GM10266 (cell line): ENCODE measurements around the gene B9D1.

Experiments used
- DNase-seq: peaks from one replicate; pipeline ENCODE4 v3.0.0; 2012; ENCODE audit errors: extremely low spot score
- TF ChIP-seq, protein P1 (sequence below): IDR thresholded peaks from 2 replicates; pipeline ENCODE4 v1.5.1; 2012; ENCODE audit warnings: mild to moderate bottlenecking, low read depth; ENCODE audit not compliant: control insufficient read depth, insufficient read depth; ENCODE audit errors: missing control alignments

B9D1 gene

DNA sequence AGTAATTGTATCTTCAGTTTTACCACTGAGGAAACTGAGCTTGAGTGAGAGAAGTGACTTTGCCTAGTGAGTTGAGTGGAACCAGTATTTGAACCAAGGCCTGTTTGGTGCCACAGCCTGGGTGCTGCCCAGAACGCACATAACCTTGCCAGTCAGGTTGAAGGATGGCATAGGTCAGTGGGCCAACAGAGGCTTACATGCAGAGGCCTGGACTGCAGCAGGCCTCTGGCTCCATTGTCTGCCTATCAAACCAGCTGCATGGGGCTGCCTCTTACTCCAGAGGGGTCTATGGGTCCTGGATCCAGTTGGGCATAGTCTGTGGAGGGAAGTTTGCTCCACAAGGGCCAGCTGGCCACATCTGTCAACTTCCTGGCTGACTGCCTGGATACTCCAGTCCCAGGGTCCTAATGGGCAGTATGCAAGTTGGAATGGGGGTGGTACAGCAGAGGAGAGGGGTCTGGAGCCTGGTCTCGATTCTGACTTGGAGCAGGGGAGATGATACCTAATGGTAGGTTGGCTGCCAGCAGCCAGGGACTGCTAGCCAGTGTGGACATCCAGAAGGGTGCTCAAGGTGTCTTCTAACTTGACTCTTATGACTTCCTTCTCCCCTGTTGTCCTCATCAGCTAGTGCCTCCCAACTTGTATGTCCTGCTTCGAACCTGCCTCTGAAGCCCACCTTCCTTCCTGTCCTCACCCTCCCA lies 37.4 kb upstream of the B9D1 start:
- TF ChIP-seq, protein P1, sequence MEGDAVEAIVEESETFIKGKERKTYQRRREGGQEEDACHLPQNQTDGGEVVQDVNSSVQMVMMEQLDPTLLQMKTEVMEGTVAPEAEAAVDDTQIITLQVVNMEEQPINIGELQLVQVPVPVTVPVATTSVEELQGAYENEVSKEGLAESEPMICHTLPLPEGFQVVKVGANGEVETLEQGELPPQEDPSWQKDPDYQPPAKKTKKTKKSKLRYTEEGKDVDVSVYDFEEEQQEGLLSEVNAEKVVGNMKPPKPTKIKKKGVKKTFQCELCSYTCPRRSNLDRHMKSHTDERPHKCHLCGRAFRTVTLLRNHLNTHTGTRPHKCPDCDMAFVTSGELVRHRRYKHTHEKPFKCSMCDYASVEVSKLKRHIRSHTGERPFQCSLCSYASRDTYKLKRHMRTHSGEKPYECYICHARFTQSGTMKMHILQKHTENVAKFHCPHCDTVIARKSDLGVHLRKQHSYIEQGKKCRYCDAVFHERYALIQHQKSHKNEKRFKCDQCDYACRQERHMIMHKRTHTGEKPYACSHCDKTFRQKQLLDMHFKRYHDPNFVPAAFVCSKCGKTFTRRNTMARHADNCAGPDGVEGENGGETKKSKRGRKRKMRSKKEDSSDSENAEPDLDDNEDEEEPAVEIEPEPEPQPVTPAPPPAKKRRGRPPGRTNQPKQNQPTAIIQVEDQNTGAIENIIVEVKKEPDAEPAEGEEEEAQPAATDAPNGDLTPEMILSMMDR, result no peak
- no peak for DNase-seq

DNA sequence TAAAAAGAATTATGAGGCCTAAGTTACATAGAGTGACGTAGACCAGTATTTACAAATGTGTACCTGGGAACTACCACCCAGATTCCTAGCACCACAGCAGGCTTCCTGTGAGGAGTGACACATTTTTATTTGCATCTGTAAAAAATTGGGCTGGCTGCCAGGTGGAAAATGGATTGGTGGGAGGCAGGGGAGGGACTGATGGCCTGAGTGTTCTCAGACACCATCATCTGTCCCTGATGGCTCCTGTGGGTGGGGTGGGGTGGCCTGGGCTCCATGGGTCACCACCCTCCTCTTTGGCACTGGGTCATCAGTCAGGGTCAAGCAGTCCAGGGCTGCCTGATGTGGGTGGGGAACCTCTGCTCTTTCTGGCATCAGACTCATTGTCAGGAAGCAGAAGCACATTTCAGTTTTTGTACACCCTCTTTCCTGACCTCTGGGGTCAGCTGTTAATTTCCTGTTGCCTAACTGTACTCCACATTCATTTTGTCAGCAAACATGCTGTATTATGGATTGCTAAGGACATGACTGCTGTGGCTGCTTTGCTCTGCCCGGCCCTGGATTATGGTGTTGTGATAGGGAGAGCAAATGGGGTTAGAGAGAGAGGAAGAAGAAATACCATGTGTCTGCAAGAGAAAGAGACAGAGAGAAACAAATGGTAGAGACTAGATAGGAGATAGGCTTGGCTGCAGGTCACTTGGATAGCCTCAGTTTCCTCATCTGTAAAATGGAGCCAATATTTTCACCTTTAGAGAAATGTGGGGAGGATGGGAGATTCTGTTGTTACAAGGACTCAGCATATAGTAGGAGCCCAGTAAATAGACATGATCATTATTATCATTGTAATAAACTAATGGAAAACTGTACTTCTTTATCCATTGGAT lies 36.0 kb upstream of the B9D1 start:
- DNase-seq, result no peak
- TF ChIP-seq, protein P1, result no peak

DNA sequence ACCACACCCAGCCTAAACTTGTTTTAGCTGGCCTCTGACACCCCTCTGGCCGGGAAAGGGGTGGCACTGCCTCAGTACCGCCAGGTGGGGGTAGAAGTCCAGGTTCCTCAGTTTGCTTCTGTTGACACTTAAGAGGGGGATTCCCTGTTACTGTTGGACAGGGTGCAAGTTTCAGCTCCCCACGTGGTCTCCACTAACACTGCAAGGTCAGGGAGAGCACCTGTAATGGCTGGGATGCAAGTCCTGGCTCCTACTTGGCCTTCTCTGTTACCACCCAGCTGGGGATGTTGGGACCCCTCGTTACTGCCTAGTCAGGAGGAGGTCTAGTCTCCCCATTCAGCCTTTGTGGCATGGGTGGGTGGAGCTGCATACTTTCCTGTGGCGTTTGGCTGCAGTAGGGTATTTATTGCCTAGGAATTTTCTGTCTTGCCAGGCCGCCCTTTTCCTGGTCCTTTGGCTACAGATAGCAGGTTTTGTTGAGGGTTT lies 35.1 kb upstream of the B9D1 start:
- DNase-seq, result no peak
- TF ChIP-seq, protein P1, result peak; percentile 48

DNA sequence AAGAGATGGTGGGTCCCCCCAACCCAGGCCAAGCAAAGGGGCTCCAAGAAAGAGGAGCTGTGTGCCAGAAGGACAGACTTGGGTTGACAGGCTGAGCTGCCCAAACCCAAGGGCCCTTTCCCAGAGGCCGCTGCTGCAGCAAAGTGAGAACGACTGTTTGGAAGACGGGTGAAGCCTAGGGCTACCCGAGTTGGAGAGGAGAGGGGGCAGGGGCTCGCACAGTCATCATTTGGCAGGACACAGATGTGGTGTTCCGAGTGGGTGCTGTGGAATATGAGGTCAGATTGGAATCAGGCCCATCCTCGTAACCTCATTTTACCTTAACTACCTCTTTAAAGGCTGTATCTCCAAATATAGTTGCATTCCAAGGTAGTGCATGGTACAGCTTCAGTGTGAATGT lies 29.8 kb upstream of the B9D1 start:
- no peak for DNase-seq
- TF ChIP-seq, protein P1, result no peak

DNA sequence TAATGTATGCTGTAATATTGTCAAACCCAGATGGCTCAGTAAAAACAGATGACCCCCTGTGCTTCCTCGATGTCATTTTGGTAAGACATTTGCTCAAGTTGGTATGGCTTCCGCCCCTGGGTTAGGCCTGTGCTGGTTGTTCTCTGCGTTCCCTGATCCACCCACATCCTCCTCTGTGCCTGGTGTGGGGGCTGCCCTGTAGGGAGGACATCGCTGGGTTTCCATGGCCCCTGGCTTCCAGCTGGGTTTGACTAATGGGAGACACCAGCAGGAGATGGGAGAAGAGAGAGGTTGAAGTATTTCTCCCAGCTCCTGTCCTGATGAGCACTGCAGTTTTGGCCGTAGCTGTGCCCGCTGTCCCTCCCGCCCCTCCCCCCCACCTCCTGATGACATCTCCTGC lies 28.9 kb upstream of the B9D1 start:
- no peak for DNase-seq
- TF ChIP-seq, protein P1, result no peak

DNA sequence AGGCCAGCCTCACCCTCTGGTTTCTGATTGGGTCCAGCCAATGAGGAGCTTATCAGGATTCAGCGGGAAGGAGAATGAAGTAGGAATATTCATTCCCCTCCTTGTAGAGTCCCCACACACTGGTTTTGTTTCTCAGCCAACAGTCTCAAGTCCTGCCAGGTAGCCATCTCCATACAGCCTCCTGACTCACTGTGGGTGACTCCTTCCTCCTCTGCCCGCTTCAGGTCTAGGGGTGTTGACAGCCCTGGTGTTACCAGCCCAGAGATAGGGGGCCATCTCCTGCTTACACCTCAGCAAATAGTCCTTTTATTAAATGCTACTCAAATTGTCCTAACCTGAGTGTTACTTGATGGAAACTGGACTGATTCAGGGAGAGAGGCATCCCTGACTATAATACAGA lies 28.4 kb upstream of the B9D1 start:
- no peak for DNase-seq
- TF ChIP-seq, protein P1, result no peak
